PC-3 (cell line): Measurements from ENCODE around the gene SCAI.

Experiments
- CTCF ChIP-seq: fragments of 300-600 bp; sonication (generic); conservative IDR thresholded peaks from 2 replicates; pipeline ENCODE4 v1.5.1; 2017; ENCODE audit warnings: antibody characterized with exemption, low read depth, mild to moderate bottlenecking, low read length
- EZH2 ChIP-seq: fragments of 300-600 bp; sonication (generic); IDR thresholded peaks from one replicate; pipeline ENCODE4 v1.6.1; 2017; ENCODE audit warnings: antibody characterized with exemption, mild to moderate bottlenecking, low read length; ENCODE audit not compliant: unreplicated experiment

- TF ChIP-seq CTCF (no peak), EZH2 (no peak)
Observed at GRCh38 chr9:124940521-124940893, 202.8 kb downstream of the SCAI start.
